ENCODE measurements around the gene TMEM208.

TMEM208 gene

GRCh38 chr16:67254801-67255552 is 28.0 kb downstream of the TMEM208 start:
- no peak for DNase-seq

GRCh38 chr16:67255553-67256221 is 28.8 kb downstream of the TMEM208 start:
- DNase-seq, result no peak

GRCh38 chr16:67256701-67257230 is 29.8 kb downstream of the TMEM208 start:
- DNase-seq, result no peak

GRCh38 chr16:67257486-67258160 is 30.7 kb downstream of the TMEM208 start:
- DNase-seq, result no peak

GRCh38 chr16:67258161-67258835 is 31.4 kb downstream of the TMEM208 start:
- no peak for DNase-seq

GRCh38 chr16:67259705-67260104 is 32.8 kb downstream of the TMEM208 start:
- DNase-seq, result no peak

GRCh38 chr16:67260426-67261063 is 33.6 kb downstream of the TMEM208 start:
- DNase-seq, result no peak

- no peak for DNase-seq
These were observed 36.3 kb downstream of the TMEM208 start for GRCh38 chr16:67263201-67263600.

- no peak for DNase-seq
These were observed 37.3 kb downstream of the TMEM208 start for GRCh38 chr16:67264277-67264676.

- DNase-seq, result no peak
These were observed 37.9 kb downstream of the TMEM208 start for GRCh38 chr16:67264866-67265265.

- DNase-seq, result no peak
These were observed 38.9 kb downstream of the TMEM208 start for GRCh38 chr16:67265834-67266233.

GRCh38 chr16:67268136-67268579 is 41.2 kb downstream of the TMEM208 start:
- no peak for DNase-seq

- no peak for DNase-seq
These were observed 42.8 kb downstream of the TMEM208 start for GRCh38 chr16:67269766-67270165.

- no peak for DNase-seq
These were observed 44.0 kb downstream of the TMEM208 start for GRCh38 chr16:67270931-67271338.

GRCh38 chr16:67271446-67271845 is 44.5 kb downstream of the TMEM208 start:
- DNase-seq, result no peak

GRCh38 chr16:67275321-67275720 is 48.4 kb downstream of the TMEM208 start:
- no peak for DNase-seq

- no peak for DNase-seq
These were observed 50.5 kb downstream of the TMEM208 start for GRCh38 chr16:67277294-67277998.

GRCh38 chr16:67277999-67278772 is 51.3 kb downstream of the TMEM208 start:
- DNase-seq, result no peak
